IPS-15b (cell line): ENCODE measurements around the gene AUTS2.

ENCODE experiments used
- H3K27me3 ChIP-seq: one replicate; pipeline ENCODE4 v1.6.1; 2013; ENCODE audit warnings: low read length; ENCODE audit not compliant: control insufficient read depth, insufficient read depth
- H3K36me3 ChIP-seq: one replicate; pipeline ENCODE4 v1.6.1; 2013; ENCODE audit warnings: low read length; ENCODE audit not compliant: control insufficient read depth, insufficient read depth
- H3K4me1 ChIP-seq: one replicate; pipeline ENCODE4 v1.6.1; 2013; ENCODE audit warnings: mild to moderate bottlenecking, low read length; ENCODE audit not compliant: control insufficient read depth, insufficient read depth
- H3K4me3 ChIP-seq: one replicate; pipeline ENCODE4 v1.5.1; 2013; ENCODE audit warnings: low read depth, low read length
- H3K9ac ChIP-seq: one replicate; pipeline ENCODE4 v1.6.1; 2013; ENCODE audit warnings: low read depth, mild to moderate bottlenecking, low read length
- H3K9me3 ChIP-seq: one replicate; pipeline ENCODE4 v1.6.1; 2013; ENCODE audit warnings: mild to moderate bottlenecking, low read length; ENCODE audit not compliant: control insufficient read depth, insufficient read depth

The AUTS2 gene

GRCh38 chr7:70494225-70495032 lies 896.2 kb downstream of the AUTS2 start:
- Histone ChIP-seq H3K27me3 (no peaks in the 10 kb centered on the region), H3K9me3 (no peaks in the 10 kb centered on the region), H3K4me1 (no peaks in the 10 kb centered on the region), H3K36me3 (no peaks in the 10 kb centered on the region), H3K9ac (no peak overlapping the region), H3K4me3 (no peak overlapping the region)

GRCh38 chr7:70495033-70495376 lies 896.7 kb downstream of the AUTS2 start:
- Histone ChIP-seq H3K4me1 (no peaks in the 10 kb centered on the region), H3K9ac (no peak overlapping the region), H3K9me3 (no peaks in the 10 kb centered on the region), H3K4me3 (no peak overlapping the region), H3K36me3 (no peaks in the 10 kb centered on the region), H3K27me3 (no peaks in the 10 kb centered on the region)

- Histone ChIP-seq H3K4me1 (no peaks in the 10 kb centered on the region), H3K36me3 (no peaks in the 10 kb centered on the region), H3K27me3 (no peaks in the 10 kb centered on the region), H3K9ac (no peak overlapping the region), H3K9me3 (no peaks in the 10 kb centered on the region), H3K4me3 (no peak overlapping the region)
These were observed 899.5 kb downstream of the AUTS2 start for GRCh38 chr7:70497793-70498192.

DNA sequence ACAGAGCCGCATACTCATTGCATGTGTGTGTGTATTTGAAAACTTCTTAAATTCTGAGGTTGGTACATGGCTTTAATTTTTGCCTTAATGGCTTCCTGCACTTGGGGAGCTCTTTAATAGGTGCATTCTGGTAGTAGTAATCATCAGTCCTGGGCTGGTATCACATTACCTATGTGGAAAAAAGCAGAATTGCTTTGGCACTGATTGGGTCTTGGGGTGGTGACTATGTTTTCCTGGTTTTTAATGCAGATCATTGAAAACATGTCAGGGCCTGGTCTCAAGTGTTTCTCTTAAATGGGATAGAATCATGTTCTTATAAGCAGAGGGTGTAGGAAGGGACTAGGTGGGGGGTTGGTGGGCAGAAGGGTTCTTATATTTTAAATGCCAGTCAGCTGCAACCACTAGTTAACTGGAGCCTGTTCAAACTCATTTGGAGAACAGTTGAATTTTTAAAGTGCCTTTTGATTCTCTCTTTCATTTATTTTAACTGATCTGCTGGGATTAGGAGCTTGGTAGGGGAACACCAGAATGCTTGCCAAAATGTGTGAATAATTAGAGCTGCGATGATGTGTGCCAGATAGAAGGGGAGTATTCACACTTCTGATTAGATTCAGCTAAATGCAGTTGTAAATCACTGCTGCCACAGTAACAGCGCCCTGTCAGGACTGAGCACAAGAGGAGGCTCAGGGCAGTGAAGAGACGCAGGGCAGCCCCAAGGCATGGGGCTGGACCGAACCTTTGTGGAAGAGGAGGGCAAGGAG lies 900.1 kb downstream of the AUTS2 start:
- Histone ChIP-seq H3K9ac (no peak overlapping the region), H3K27me3 (no peaks in the 10 kb centered on the region), H3K36me3 (no peaks in the 10 kb centered on the region), H3K4me1 (no peaks in the 10 kb centered on the region), H3K9me3 (no peaks in the 10 kb centered on the region), H3K4me3 (no peak overlapping the region)

DNA sequence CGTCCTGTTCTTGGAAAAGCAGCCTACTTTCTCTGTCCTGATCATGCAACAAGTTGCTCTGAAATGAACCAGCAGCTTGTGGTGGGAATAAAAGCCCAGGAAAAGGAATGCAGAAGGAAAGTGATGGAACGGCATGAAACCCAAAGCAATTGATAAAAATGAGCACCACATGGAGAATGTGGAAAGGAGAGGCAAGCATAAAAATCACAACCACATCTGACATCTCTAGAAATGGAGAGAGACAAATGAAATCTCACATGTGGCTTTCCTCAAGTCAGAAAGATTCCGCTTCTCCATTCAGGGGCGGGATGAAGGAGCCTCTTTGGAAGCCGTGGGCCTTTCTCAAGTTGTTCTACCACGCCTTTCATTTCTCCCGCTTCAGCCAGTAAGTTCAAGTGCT lies 902.0 kb downstream of the AUTS2 start:
- Histone ChIP-seq H3K9me3 (no peaks in the 10 kb centered on the region), H3K4me3 (no peak overlapping the region)

DNA sequence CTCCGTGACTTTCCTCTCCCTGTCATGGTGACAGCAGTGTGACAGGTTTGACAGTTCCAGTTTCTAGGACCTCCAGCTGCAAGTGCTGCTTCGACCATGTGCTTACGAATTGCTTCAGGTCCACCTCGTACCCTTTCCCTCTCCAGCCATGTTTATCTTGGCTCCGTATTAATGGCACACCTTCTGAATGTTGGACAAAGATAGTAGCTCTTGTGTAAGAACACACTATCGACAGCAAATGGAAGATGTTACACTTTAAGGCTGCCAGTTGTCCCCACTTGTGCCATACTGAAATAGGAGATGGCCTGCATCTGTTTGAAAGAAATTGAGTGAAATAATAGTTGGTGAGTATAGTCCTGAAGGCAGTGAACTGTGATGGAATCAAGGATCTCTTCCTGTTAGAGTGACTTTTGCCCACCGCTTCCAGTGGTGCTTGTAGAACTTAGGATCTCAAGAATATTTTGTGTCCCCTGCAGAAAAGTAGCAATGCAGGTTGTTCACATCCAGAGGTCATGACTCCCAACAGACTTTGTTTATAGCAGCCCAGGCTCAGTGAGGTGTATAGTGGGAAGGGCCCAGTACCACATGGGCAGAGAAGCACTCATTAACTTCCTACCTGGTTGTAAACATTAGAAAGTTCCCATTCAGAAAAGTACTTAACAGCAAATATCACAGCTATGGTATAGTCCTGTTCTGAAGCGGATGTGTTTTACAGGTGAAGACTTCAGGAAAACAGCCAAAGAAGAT lies 904.0 kb downstream of the AUTS2 start:
- Histone ChIP-seq H3K27me3 (no peaks in the 10 kb centered on the region), H3K4me3 (no peak overlapping the region), H3K9me3 (no peaks in the 10 kb centered on the region), H3K9ac (no peak overlapping the region), H3K4me1 (no peaks in the 10 kb centered on the region), H3K36me3 (no peaks in the 10 kb centered on the region)

More for the DNA sequence above, 902.0 kb downstream of the AUTS2 start:
- Histone ChIP-seq H3K4me1 (no peaks in the 10 kb centered on the region), H3K36me3 (no peaks in the 10 kb centered on the region), H3K9ac (no peak overlapping the region), H3K27me3 (no peaks in the 10 kb centered on the region)

DNA sequence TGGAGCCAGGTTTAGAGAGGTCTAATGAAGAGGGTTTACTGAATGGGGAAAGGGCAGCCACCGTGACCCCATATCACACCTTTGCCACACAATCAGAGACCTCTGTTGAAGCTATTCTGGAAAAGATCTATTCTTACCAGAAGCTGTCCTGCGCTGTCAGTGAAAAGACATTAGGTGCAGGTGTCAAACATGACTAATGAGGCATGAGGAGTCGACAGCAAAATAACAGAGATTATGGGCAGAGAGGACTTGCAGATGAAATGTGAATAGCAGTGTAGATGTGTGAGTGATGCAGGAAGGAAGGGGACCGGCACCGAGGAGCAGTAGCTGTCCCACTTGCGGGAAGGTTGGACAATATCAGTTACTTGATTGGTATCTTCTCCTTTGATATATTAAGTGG lies 906.0 kb downstream of the AUTS2 start:
- no peak overlapping the region for H3K9ac ChIP-seq

DNA sequence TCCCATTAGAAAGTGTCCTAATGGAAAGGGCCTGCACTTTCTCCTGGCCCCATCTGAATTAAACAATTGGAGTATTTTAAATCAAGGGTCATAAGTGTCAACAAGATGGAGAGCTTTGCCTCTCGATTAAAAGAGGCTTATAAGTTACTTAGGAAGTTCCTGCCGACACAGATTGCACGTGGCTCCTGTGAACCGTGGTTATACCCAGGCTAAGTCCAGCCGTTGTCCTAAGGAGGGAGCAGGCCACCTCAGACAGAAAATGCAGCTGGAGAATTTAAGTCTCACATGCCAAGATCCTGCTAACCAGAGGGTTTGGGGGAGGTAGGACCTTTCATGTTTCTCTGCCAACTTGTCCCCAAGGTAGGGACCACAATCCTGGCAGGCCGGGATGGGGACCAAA lies 907.2 kb downstream of the AUTS2 start:
- Histone ChIP-seq H3K27me3 (no peaks in the 10 kb centered on the region), H3K36me3 (no peaks in the 10 kb centered on the region), H3K4me1 (no peaks in the 10 kb centered on the region), H3K9ac (no peak overlapping the region), H3K4me3 (no peak overlapping the region), H3K9me3 (no peaks in the 10 kb centered on the region)

More for the DNA sequence above, 906.0 kb downstream of the AUTS2 start:
- Histone ChIP-seq H3K4me1 (no peaks in the 10 kb centered on the region), H3K27me3 (no peaks in the 10 kb centered on the region), H3K4me3 (no peak overlapping the region), H3K9me3 (no peaks in the 10 kb centered on the region), H3K36me3 (no peaks in the 10 kb centered on the region)

DNA sequence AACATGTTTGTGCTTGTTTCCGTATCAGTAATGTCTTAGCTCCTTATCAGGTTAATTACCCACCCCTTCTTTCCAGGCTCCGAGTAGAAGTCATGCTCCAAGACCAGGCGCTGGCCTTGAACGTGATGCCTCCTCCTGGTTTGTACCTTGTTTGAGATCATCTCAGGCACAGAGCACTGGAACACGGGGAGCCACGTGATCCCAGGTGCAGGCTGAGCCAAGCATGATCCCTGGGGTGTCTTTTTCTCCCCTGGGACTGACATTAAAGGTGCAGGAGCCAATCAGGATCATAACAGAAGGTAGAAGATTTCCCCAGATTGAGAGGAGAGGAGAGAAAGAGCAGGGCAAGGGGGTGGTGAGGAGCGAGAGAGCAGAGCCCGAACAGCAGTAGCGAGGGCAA lies 907.6 kb downstream of the AUTS2 start:
- H3K9me3 ChIP-seq = no peaks in the 10 kb centered on the region
- H3K9ac ChIP-seq = no peak overlapping the region
- no peaks in the 10 kb centered on the region for H3K27me3 ChIP-seq
- no peak overlapping the region for H3K4me3 ChIP-seq
- H3K4me1 ChIP-seq = no peaks in the 10 kb centered on the region
- H3K36me3 ChIP-seq = no peaks in the 10 kb centered on the region

GRCh38 chr7:70506434-70506833 lies 908.2 kb downstream of the AUTS2 start:
- no peak overlapping the region for H3K9ac ChIP-seq
- no peak overlapping the region for H3K4me3 ChIP-seq
- H3K36me3 ChIP-seq = no peaks in the 10 kb centered on the region
- no peaks in the 10 kb centered on the region for H3K27me3 ChIP-seq
- H3K4me1 ChIP-seq = no peaks in the 10 kb centered on the region
- no peaks in the 10 kb centered on the region for H3K9me3 ChIP-seq

- H3K9me3 ChIP-seq = no peaks in the 10 kb centered on the region
These were observed 913.9 kb downstream of the AUTS2 start for GRCh38 chr7:70512144-70512543.

More at GRCh38 chr7:70512144-70512543, 913.9 kb downstream of the AUTS2 start:
- Histone ChIP-seq H3K36me3 (no peaks in the 10 kb centered on the region), H3K4me3 (no peak overlapping the region), H3K4me1 (no peaks in the 10 kb centered on the region), H3K9ac (no peak overlapping the region), H3K27me3 (no peaks in the 10 kb centered on the region)
